ENCODE data around the gene INO80E.

GRCh38 chr16:30006095-30006473, 10.0 kb downstream of the INO80E start:
- no peak for TF ChIP-seq POLR2A (IDR thresholded peaks at IDR 0.05)
- TF ChIP-seq CTCF (IDR thresholded peaks at IDR 0.05): no peak

Data from body of pancreas (tissue), 4 donors.